ENCODE data around the gene OGDH. TPM values are rescaled to one million over a fixed set of nuclear protein-coding genes. Genes with fewer than 3 reads are reported as not detected.
"Not testable (repeated sequence)": the region's sequence is repeated elsewhere in the genome, so short reads cannot be mapped to it uniquely, and the experiment has no call there.

The OGDH gene
- total and polyA plus RNA-seq, 7 donors, result 39.0 to 102 (median 74.4) TPM

- no peaks in the 10 kb centered on the region for H3K36me3 ChIP-seq
- no peak overlapping the region for H3K27ac ChIP-seq
- intact Hi-C loops (cut with DNase I), result no loop called here
- H3K9me3 ChIP-seq, result no peaks in the 10 kb centered on the region
- no peaks in the 10 kb centered on the region for H3K4me1 ChIP-seq
- H3K4me3 ChIP-seq, result no peak overlapping the region
- no peaks in the 10 kb centered on the region for H3K27me3 ChIP-seq
- 66 to 67% methylated on average over 6 of the region's 6 CpGs for WGBS, 2 donors
- TF ChIP-seq POLR2A (IDR thresholded peaks at IDR 0.05), result no peak
- TF ChIP-seq POLR2AphosphoS5 (IDR thresholded peaks at IDR 0.05), result no peak
- no peak for TF ChIP-seq EP300 (IDR thresholded peaks at IDR 0.05)
- TF ChIP-seq CTCF (IDR thresholded peaks at IDR 0.05), result no peak
- DNase-seq, result no peak
Measured at GRCh38 chr7:44727158-44727936, 120.9 kb downstream of the OGDH start.

- intact Hi-C loops (cut with DNase I), result no loop called here
- WGBS, 2 donors, result 95 to 97% methylated on average over 1 of the region's 1 CpG
- Histone ChIP-seq H3K27me3 (no peaks in the 10 kb centered on the region), H3K4me1 (no peaks in the 10 kb centered on the region), H3K9me3 (no peaks in the 10 kb centered on the region), H3K36me3 (no peaks in the 10 kb centered on the region), H3K4me3 (no peak overlapping the region), H3K27ac (no peak overlapping the region)
- no peak for TF ChIP-seq EP300 (IDR thresholded peaks at IDR 0.05)
- no peak for TF ChIP-seq POLR2A (IDR thresholded peaks at IDR 0.05)
- TF ChIP-seq POLR2AphosphoS5 (IDR thresholded peaks at IDR 0.05), result no peak
- no peak for TF ChIP-seq CTCF (IDR thresholded peaks at IDR 0.05)
- DNase-seq, result no peak
Measured at GRCh38 chr7:44727937-44728262, 121.5 kb downstream of the OGDH start.

- Histone ChIP-seq H3K4me3 (no peak overlapping the region), H3K27ac (no peak overlapping the region), H3K4me1 (no peaks in the 10 kb centered on the region), H3K9me3 (no peaks in the 10 kb centered on the region), H3K36me3 (no peaks in the 10 kb centered on the region), H3K27me3 (no peaks in the 10 kb centered on the region)
- TF ChIP-seq CTCF (IDR thresholded peaks at IDR 0.05), result no peak
- TF ChIP-seq POLR2A (IDR thresholded peaks at IDR 0.05), result no peak
- no peak for TF ChIP-seq EP300 (IDR thresholded peaks at IDR 0.05)
- 82 to 84% methylated on average over 12 of the region's 12 CpGs for WGBS, 2 donors
- no peak for DNase-seq
- intact Hi-C loops (cut with DNase I), result no loop called here
Measured at GRCh38 chr7:44729949-44730590, 123.6 kb downstream of the OGDH start.

GRCh38 chr7:44732971-44733370 lies 126.5 kb downstream of the OGDH start:
- H3K4me3 ChIP-seq; DNase-seq; H3K27ac ChIP-seq; H3K4me1 ChIP-seq; H3K36me3 ChIP-seq; H3K27me3 ChIP-seq; intact Hi-C loops (cut with DNase I); H3K9me3 ChIP-seq: not testable (repeated sequence)
- WGBS, 2 donors, result 94 to 98% methylated on average over 6 of the region's 6 CpGs

GRCh38 chr7:44733708-44734481 lies 127.5 kb downstream of the OGDH start:
- 72 to 79% methylated on average over 5 of the region's 5 CpGs for WGBS, 2 donors
- no peak for DNase-seq
- H3K36me3 ChIP-seq, result no peaks in the 10 kb centered on the region
- H3K27ac ChIP-seq, result no peak overlapping the region
- H3K4me3 ChIP-seq, result no peak overlapping the region
- no peaks in the 10 kb centered on the region for H3K27me3 ChIP-seq
- no peaks in the 10 kb centered on the region for H3K9me3 ChIP-seq
- no peaks in the 10 kb centered on the region for H3K4me1 ChIP-seq
- TF ChIP-seq CTCF (IDR thresholded peaks at IDR 0.05) (no peak), EP300 (IDR thresholded peaks at IDR 0.05) (no peak), POLR2AphosphoS5 (IDR thresholded peaks at IDR 0.05) (no peak), POLR2A (IDR thresholded peaks at IDR 0.05) (no peak)
- intact Hi-C loops (cut with DNase I), result no loop called here
